GM06990 (cell line): ENCODE data around the gene SPINK9.

ENCODE experiments used
- DNase-seq: peaks from one replicate; pipeline ENCODE4 v3.0.0-alpha.2; 2011; ENCODE audit not compliant: insufficient read length; ENCODE audit errors: extremely low read depth
- H3K27me3 ChIP-seq: replicated peaks from 2 replicates; pipeline ENCODE4 v1.6.0; 2011; ENCODE audit warnings: low read length; ENCODE audit not compliant: control insufficient read depth, insufficient read depth
- H3K36me3 ChIP-seq: 2 replicates; pipeline ENCODE4 v1.5.1; 2011; ENCODE audit warnings: low read length; ENCODE audit not compliant: control insufficient read depth, insufficient read depth
- H3K4me3 ChIP-seq: replicated peaks from 2 replicates; pipeline ENCODE4 v1.5.1; 2011; ENCODE audit warnings: low read depth, mild to moderate bottlenecking, control low read depth, low read length
- TF ChIP-seq, protein P1 (sequence below): IDR thresholded peaks from 2 replicates; pipeline ENCODE4 v1.5.1; 2011; ENCODE audit warnings: low read length, control low read depth, mild to moderate bottlenecking, inconsistent platforms; ENCODE audit not compliant: insufficient read depth, poor library complexity, severe bottlenecking

Gene SPINK9

DNA sequence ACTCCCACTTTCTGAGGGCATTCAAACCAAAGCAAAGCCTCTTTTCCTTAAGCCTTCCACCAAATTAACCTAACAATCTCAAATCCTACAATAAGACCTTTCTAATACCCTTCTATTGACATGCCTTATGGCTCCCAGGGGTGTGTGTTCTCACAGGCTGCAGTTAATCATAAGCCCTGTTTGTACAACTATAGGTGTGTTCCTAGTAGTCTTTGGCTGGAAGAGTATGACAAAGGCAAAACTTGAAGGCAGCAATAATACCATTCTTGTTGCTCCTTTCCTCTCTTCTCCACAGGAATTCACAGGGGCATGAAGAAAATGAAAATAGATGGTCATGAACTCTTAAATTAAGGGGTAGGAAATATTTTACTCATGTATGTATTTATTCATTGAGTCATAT is 37.5 kb downstream of the SPINK9 start:
- no peaks in the 10 kb centered on the region for H3K36me3 ChIP-seq
- DNase-seq, result no peak
- H3K27me3 ChIP-seq, result no peaks in the 10 kb centered on the region
- no peak overlapping the region for H3K4me3 ChIP-seq
- TF ChIP-seq, protein P1, sequence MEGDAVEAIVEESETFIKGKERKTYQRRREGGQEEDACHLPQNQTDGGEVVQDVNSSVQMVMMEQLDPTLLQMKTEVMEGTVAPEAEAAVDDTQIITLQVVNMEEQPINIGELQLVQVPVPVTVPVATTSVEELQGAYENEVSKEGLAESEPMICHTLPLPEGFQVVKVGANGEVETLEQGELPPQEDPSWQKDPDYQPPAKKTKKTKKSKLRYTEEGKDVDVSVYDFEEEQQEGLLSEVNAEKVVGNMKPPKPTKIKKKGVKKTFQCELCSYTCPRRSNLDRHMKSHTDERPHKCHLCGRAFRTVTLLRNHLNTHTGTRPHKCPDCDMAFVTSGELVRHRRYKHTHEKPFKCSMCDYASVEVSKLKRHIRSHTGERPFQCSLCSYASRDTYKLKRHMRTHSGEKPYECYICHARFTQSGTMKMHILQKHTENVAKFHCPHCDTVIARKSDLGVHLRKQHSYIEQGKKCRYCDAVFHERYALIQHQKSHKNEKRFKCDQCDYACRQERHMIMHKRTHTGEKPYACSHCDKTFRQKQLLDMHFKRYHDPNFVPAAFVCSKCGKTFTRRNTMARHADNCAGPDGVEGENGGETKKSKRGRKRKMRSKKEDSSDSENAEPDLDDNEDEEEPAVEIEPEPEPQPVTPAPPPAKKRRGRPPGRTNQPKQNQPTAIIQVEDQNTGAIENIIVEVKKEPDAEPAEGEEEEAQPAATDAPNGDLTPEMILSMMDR, result no peak

DNA sequence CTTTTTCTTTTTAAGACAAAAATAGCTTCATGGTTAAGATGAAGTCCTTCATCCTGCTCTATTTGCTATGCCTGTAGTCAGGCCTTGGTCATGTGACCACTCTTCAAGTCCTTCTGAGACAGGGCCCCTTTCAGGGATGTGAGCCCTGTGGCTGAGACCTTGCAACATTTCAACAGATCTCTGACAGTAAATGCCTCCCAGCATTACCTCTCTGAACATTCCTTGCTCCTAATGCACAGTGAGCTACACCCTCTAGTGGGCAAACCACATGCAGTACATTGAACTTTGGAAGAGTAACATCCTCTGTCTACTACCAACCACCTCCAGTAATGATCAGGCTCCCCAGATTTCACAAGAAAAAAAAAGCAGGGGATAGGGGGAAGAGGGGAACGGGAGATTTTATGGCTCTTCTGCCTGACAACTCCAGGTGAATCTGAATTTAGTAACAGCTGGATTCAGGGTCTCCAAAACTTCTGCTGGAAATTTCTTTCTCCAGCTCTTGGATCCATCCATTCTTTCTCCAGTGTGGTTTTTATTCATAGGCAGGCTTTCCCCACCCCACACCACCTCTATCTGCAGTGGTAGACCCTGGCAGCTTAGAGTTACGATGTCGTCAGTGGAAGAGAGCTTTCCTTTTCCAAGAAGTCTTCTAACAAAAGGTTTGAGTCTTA is 39.5 kb downstream of the SPINK9 start:
- no peak for DNase-seq
- Histone ChIP-seq H3K27me3 (no peaks in the 10 kb centered on the region), H3K36me3 (no peaks in the 10 kb centered on the region), H3K4me3 (no peak overlapping the region)
- TF ChIP-seq, protein P1, result peak; percentile 74

DNA sequence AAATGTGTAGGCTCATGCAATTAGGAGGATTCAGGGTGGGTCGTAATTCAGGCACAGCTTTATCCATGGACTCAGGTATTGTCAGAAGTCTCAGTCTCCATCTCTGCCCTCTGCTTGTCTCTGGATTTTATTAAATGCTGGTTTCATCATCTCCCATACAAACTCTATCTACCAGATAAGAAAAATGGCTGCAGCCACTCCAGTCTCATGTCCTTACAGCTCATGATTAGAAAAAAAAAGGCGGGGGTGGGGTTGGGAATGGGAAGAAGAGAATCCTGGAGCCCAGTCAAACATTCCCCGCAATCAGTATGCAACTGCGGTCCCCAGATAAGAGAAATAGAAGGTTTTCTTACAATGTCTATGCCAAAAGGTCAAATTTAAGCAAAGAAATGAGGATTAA is 40.8 kb downstream of the SPINK9 start:
- H3K4me3 ChIP-seq, result no peak overlapping the region
- DNase-seq, result no peak
- TF ChIP-seq, protein P1, result no peak
- H3K36me3 ChIP-seq, result no peaks in the 10 kb centered on the region
- no peaks in the 10 kb centered on the region for H3K27me3 ChIP-seq

DNA sequence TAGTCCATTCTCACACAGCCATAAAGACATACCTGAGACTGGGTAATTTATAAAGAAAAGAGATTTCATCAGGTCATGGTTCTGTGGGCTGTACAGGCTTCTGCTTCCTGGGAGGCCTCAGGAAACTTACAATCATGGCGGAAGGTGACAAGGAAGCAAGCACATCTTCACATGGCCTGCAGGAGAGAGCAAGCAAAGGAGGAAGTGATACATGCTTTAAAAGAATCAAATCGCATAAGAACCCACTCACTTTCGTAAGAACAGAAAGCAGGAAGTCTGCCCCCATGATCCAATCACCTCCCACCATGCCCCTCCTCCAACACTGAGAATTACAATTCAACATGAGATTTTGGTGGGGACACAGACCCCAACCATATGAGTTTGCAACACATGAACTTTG is 43.3 kb downstream of the SPINK9 start:
- H3K4me3 ChIP-seq, result no peak overlapping the region
- no peaks in the 10 kb centered on the region for H3K27me3 ChIP-seq
- TF ChIP-seq, protein P1, result no peak
- H3K36me3 ChIP-seq, result no peaks in the 10 kb centered on the region
- DNase-seq, result no peak

DNA sequence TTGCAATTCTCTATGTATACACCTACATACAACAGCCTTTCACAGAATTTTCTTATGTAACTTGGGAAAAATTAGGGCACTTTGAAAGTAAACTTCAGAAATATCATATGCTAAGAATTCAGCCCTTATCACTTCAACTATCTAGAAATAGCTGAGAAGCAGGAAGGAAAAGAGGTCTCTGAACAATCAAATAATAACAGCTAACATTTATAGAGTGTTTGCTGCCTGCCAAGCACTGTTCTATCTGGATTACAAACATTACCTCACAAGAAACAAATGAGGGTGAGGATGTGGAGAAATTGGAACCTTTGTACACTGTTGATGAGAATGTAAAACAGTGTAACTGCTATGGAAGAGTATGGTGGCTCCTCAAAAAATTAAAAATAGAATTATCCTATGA is 44.0 kb downstream of the SPINK9 start:
- Histone ChIP-seq H3K4me3 (no peak overlapping the region), H3K36me3 (no peaks in the 10 kb centered on the region), H3K27me3 (no peaks in the 10 kb centered on the region)
- TF ChIP-seq, protein P1, result no peak
- no peak for DNase-seq

DNA sequence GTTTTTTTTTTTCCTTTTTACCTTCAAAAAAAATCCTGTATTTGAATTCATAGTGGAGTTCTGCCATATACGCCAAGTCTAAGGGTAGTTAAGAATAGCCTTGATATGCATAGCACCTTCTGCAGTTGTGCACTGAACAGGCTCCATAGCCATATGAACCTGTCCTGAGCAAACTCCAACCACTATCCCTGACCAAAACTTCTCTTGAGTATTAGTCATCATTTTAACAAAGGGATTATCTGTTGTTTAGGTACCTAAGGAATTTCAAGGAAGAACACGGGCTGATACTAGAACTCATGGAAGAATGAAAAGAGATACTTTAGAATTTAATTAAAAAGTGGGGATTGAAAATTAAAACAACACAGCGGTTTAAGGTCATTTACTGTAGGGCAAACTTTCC is 46.5 kb downstream of the SPINK9 start:
- TF ChIP-seq, protein P1, result no peak
- Histone ChIP-seq H3K36me3 (no peaks in the 10 kb centered on the region; the same call in 1 of the 2 replicates), H3K27me3 (no peaks in the 10 kb centered on the region), H3K4me3 (no peak overlapping the region)
- no peak for DNase-seq
